Stimulated activated CD4-positive, alpha-beta T cell treated with anti-CD3 and anti-CD28 coated beads, TNF-alpha, amount 100 ng/mL, for 48 hours (primary cell): Measurements from ENCODE around the gene FABP1.

Experiments
- DNase-seq, 3 donors: peaks; one replicate each; pipeline ENCODE4 v3.0.0-alpha.2; 2020; ENCODE audit warnings: low read depth in 3 of 3

FABP1 gene

DNA sequence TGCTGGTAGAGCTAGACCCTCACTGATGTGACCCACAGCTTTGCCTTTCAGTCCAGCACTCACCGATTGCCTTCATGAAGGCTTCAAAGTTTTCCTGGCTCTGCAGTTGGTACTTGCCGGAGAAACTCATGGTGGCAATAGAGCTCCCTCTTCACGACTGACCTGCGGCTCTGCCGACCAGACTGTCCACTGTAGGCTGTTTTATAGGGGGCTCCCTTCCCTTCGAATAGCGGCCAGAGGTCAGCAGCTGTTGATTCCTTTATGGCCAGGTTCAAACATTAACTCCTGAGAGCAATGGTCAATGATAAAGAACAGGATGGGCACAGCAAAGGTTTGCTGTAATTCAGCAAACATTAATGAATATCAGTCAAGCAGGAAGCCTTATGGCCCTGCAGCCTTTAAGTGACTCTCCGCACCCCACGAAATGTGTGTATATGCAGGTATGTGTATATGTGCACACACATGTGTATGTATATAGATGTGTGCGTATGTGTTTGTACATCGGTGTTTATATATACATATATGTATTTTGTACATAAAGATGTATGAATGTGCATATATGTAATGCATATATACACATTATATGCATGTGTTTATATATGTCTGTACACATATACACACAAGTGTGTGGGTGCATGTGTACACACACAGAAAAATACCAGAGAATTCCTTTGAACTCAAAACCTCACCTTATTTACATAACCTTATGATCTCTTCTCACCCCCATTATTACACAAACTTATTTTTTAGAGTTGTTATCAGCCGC is at the start of gene FABP1:
FABP1 (minus strand) TSS at position 175 of the 766 bp plus-strand sequence; CDS start at position 130, 45 bp downstream.
- DNase-seq: no peak

GRCh38 chr2:88177556-88177955 is 49.7 kb upstream of the FABP1 start:
- DNase-seq: no peak

- no peak for DNase-seq
Measured at GRCh38 chr2:88176352-88176984, 48.6 kb upstream of the FABP1 start.

DNA sequence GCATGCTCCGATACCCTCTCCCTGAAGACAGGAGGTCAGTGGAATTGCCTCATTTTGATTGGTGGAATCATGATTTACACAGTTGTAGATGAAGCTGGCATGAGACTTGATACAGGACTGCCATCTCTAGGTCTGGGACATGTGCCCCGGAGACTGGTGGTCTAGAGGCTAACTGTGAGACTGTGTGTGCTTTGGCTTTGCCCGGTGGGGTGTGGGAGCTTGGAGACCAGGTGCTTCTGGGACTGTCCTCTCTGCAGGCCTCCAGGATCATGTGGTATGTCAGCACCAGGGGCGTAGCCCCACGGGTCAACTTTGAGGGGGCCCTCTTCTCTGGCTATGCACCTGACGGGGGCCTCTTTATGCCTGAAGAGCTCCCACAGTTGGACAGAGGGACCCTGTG is 45.0 kb upstream of the FABP1 start:
- DNase-seq: no peak

GRCh38 chr2:88171966-88172365 is 44.1 kb upstream of the FABP1 start:
- DNase-seq: no peak

DNA sequence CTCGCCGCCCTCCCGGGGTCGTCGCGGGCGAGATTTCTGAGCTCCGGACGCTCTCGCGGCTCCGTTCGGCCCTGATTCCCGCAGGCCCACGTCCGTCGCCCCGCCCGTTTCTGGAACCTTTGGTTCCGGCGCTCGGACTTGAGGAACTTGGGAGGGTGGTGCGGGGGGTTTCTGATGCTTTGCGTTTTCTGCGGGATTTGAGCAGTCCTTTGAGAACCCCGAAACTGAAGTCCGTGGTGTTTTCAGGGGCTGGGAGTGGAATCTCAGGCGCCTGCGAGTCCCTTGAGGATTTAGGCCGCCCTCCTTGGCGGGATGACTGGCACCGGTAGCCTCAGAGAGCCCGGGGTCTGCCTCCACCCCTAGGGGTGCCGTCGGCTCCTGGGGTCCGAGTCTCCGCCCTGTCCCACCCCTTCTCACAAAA is 42.6 kb upstream of the FABP1 start:
- DNase-seq: no peak

- no peak for DNase-seq
Measured at GRCh38 chr2:88168386-88168785, 40.5 kb upstream of the FABP1 start.

DNA sequence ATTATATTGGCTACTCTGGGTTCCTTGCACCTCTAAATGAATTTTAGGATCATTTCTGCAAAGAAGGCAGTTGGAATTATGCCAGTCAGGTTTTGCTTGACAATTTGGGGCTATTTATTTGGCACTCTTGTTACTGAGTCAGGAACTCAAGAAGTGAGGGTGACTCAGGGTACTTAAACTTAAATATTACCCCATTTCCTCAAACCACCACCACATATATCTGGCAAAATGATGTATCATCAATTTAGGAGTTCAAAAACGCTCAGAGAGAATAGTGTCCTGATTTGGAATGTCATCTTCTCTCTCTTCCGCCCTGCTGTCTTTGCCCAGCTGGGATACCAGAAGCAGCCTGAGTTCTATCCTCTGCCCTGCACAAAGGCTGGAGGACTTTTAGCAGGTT is 39.9 kb upstream of the FABP1 start:
- DNase-seq: no peak

DNA sequence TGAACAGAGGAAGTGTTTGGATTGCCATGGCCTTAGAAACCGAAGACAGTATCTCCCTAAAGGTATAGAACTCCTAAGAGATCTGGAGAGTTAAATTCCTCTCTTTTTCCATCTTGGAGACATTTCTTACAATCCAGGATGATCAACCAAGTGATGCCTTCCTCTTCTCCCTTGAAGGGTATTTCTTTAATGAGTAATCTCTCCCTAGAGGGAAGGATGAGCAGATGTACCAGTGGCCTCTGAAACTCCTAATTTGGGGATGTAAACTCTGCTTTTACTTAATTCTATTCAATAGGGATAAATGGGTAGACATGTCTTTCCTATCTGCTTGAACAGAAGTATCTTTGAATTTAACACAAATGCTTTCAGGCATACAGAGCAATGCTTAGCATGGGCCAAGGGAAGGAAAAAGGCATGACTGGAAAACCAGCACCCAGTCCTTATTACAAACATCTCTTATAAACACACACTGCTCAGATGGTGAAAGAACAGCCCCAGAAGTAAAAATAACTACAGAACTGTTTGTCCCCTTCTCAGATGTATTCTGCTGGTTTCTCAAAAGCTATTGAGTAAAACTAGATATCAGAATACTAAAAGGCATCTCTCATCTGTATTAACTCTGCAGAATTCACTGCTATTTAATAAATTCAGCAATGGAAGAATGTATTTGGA is 37.6 kb upstream of the FABP1 start:
- no peak for DNase-seq

DNA sequence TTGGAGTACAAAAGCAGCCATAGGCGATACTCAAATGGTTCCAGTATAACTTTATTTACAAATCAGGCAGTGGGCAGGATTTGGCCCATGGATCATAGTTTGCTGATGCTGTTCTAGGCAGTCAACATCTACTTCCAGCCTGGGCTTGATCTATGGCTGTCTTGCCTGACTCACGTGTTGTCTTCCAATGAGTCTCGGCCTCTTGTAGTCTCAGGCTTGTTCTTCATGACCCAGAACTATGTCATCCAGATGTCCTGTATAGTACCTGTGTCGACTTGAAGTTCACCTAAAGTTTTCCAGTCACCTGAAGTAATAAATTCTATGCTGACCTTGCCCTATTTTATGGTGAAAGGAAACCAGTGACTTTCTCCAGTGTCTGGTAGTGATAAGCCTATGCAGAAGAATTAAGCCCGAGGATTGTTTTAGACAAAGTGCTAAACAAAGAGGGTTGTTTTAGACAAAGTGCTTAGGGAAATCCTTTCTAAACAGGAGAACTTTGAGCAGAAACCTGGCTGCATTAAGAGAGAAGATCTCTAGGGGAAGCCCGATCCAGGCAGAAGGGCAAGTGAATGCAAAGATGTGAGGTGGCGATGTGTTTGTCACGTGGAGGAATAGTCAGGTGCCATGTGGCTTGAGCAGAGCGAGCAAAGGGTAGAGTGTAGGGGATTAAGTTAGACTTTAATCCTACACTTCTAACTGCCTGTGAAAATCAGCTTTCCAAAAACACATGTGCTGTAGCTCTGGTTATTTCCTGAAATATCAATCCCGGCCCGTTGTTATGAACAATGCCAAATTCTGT is 33.8 kb upstream of the FABP1 start:
- no peak for DNase-seq

- DNase-seq: no peak
Measured at GRCh38 chr2:88160517-88160916, 32.7 kb upstream of the FABP1 start.

DNA sequence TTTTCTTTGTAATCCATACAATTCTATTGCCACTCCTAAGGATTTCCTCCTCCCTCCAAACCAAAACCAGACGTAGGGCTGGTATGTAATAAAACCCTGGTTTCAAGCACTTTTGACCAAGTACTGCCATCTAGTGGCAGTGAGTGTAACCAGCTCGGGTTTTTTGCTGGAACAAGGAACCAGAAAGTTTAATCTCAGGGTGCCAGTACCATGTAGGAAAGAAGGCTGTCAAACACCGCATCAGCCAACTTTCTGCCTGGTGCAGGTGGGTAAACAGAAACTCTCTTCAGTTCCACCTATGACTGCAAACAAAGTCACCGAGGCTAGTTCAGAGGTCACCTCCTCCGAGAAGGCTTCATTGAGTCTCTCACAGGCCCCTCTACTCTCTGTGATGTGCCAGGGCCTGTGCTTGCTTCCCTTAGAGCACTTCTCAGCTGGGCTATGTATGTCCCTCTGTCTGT is 32.1 kb upstream of the FABP1 start:
- DNase-seq: peak; percentile 17 to 48 (median 29)

GRCh38 chr2:88159481-88159880 is 31.6 kb upstream of the FABP1 start:
- DNase-seq: no peak

GRCh38 chr2:88148929-88149438 is 21.1 kb upstream of the FABP1 start:
- DNase-seq: no peak

- no peak for DNase-seq
Measured at GRCh38 chr2:88147145-88147544, 19.3 kb upstream of the FABP1 start.

GRCh38 chr2:88146590-88146989 is 18.7 kb upstream of the FABP1 start:
- no peak for DNase-seq

- DNase-seq: no peak
Measured at GRCh38 chr2:88144914-88145497, 17.1 kb upstream of the FABP1 start.

GRCh38 chr2:88144271-88144670 is 16.4 kb upstream of the FABP1 start:
- DNase-seq: no peak

DNA sequence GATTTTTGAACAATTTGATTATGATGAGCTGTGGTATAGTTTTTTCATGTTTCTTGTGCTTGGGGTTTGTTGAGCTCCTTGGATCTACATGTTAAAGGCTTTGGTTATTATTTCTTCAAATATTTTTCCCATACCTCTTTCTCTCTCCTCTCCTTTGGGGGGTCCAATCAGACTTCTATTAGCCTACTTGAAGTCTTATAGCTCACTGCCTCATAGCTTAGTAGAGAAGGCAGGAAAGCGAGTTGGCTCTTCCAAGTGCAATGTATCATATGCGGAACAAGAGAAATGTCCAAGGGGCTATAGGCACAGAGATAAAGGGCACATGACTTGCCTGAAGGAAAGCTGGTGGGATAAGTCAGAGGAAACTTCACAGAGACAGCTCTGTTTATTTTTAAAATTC is 14.1 kb upstream of the FABP1 start:
- DNase-seq: no peak

GRCh38 chr2:88139804-88140203 is 11.9 kb upstream of the FABP1 start:
- no peak for DNase-seq

DNA sequence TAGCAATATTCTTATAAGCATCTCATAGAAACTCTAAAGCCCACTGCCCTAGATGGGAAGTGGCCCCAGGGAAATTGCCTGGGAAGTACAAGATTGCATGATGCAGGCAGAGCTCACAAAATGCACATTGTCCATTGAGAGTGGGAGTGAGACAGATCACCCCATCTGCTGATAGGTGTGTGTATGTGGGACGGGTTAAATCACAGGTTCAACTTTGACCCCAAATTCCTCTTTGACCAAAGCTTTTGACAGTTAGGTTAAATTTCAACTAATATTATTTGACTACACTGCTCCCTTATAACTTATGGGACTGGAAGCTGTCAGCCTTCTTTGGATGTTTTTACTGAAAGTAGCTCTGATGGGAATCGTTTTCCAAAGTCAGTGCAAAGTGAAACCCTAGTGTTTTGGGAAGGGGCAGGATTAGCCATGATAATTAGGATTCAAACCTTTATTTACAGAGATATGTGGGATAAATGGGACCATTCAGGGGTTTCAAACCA is 11.4 kb upstream of the FABP1 start:
- no peak for DNase-seq
